Chondrocyte (in vitro differentiated cells): Measurements from ENCODE around the gene LRFN4. TPM values are rescaled to one million over a fixed set of nuclear protein-coding genes. Genes with fewer than 3 reads are reported as not detected.

Source experiments
- DNase-seq: peaks from one replicate; pipeline ENCODE4 v3.0.0; 2021; ENCODE audit warnings: mixed read lengths, low spot score
- H3K27ac Mint-ChIP-seq: one replicate; pipeline ENCODE4 v1.8.0; 2021; ENCODE audit warnings: mild to moderate bottlenecking, moderate library complexity, mixed read lengths; ENCODE audit not compliant: unreplicated experiment
- H3K27me3 Mint-ChIP-seq: 2 replicates; pipeline ENCODE4 v1.8.0; 2021; ENCODE audit warnings: low read depth, mixed read lengths
- H3K36me3 Mint-ChIP-seq: 2 replicates; pipeline ENCODE4 v1.8.0; 2021; ENCODE audit warnings: low read depth, mixed read lengths
- H3K4me1 Mint-ChIP-seq: 2 replicates; pipeline ENCODE4 v1.8.0; 2021; ENCODE audit warnings: low read depth, mild to moderate bottlenecking, mixed read lengths
- H3K4me3 Mint-ChIP-seq: one replicate; pipeline ENCODE4 v1.8.0; 2021; ENCODE audit warnings: mild to moderate bottlenecking, moderate library complexity, mixed read lengths; ENCODE audit not compliant: unreplicated experiment
- H3K9me3 Mint-ChIP-seq: 2 replicates; pipeline ENCODE4 v1.8.0; 2021; ENCODE audit warnings: low read depth, mixed read lengths
- CTCF ChIP-seq: fragments of 200-600 bp; sonication (generic); IDR thresholded peaks from 2 replicates; pipeline ENCODE4 v1.5.0; 2021; ENCODE audit warnings: antibody characterized with exemption, mild to moderate bottlenecking, moderate library complexity
- total RNA-seq: library from RNA; stranded (reverse); gene quantifications from 3 replicates; pipeline ENCODE4 v1.2.1, GENCODE V29; 2021

LRFN4 gene
- total RNA-seq, 1 donor from 2014 or later, result 47.2 TPM

GRCh38 chr11:66845876-66846212 is 11.0 kb upstream of the LRFN4 start:
- peaks cover 4% of the 10 kb centered on the region for H3K36me3 Mint-ChIP-seq
- peaks cover 32% of the 10 kb centered on the region for H3K4me1 Mint-ChIP-seq
- peak; percentile 27 for DNase-seq
- H3K27me3 Mint-ChIP-seq, result no peaks in the 10 kb centered on the region
- no peak for TF ChIP-seq CTCF
- no peaks in the 10 kb centered on the region for H3K9me3 Mint-ChIP-seq
- H3K27ac Mint-ChIP-seq, result no peak overlapping the region
- no peak overlapping the region for H3K4me3 Mint-ChIP-seq

GRCh38 chr11:66846671-66847091 is 10.2 kb upstream of the LRFN4 start:
- Mint-ChIP-seq H3K36me3 (peaks cover 4% of the 10 kb centered on the region), H3K27me3 (no peaks in the 10 kb centered on the region), H3K27ac (peak overlapping the region; percentile 65), H3K9me3 (no peaks in the 10 kb centered on the region), H3K4me3 (no peak overlapping the region), H3K4me1 (peaks cover 28% of the 10 kb centered on the region)
- TF ChIP-seq CTCF, result no peak
- no peak for DNase-seq

- Mint-ChIP-seq H3K4me1 (peaks cover 18% of the 10 kb centered on the region), H3K36me3 (peaks cover 4% of the 10 kb centered on the region), H3K9me3 (no peaks in the 10 kb centered on the region), H3K27me3 (no peaks in the 10 kb centered on the region), H3K4me3 (no peak overlapping the region), H3K27ac (no peak overlapping the region)
- peak; percentile 68 for DNase-seq
- TF ChIP-seq CTCF, result no peak
Measured at GRCh38 chr11:66847461-66848232, 9.2 kb upstream of the LRFN4 start.

DNA sequence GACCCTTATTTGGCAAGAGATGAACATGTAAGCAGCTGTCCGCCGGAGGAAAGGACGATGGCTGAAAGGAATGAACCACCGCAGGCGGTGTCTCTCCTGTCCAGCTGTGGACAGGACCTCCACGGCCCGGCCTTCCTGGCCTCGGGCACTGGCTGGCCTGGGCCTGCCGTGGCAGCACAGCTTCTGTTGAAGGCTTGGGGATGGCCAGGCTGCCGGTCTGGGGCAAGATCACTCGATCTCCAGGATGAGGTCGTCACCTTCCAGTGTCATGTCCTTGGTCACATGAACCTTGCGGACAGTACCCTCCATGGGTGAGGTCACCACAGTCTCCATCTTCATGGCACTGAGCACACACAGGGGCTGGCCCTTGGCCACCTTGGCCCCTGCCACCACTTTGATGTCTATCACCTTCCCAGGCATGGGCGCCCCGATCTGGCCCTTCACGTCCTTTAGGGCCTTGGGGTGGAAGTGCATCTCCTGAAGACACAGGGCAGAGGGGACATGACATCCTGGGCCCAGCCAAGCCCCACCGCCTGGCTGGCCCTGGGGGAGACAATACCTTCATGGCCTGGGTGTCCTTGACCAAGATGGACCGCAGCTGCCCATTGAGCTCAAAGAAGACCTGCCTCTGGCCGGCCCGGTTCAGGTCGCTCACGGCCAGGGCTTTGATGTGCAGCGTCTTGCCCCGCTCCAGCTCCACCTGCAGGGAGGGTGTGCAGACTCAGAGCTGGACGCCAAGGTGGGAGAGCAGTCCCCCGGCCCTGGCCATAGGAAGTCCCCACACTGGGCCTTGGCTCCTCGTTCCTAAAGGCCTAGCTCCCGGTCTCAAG is 8.0 kb upstream of the LRFN4 start:
- Mint-ChIP-seq H3K4me1 (peaks cover 16% of the 10 kb centered on the region), H3K27me3 (no peaks in the 10 kb centered on the region), H3K27ac (no peak overlapping the region), H3K9me3 (no peaks in the 10 kb centered on the region), H3K4me3 (no peak overlapping the region), H3K36me3 (peaks cover 4% of the 10 kb centered on the region)
- peak; percentile 91 for DNase-seq
- TF ChIP-seq CTCF, result no peak

- Mint-ChIP-seq H3K27ac (no peak overlapping the region), H3K9me3 (no peaks in the 10 kb centered on the region), H3K36me3 (peaks cover 4% of the 10 kb centered on the region), H3K4me1 (peaks cover 8% of the 10 kb centered on the region), H3K27me3 (no peaks in the 10 kb centered on the region), H3K4me3 (no peak overlapping the region)
- peak; percentile 89 for DNase-seq
- TF ChIP-seq CTCF, result no peak
Measured at GRCh38 chr11:66849501-66850234, 7.2 kb upstream of the LRFN4 start.
